Ovary (tissue), 3 donors: ENCODE results near the gene MBD1.

Source experiments
- EP300 ChIP-seq: sonication (generic); formaldehyde crosslinking; IDR thresholded peaks from one replicate; pipeline ENCODE4 v1.6.1; 2017; ENCODE audit warnings: antibody characterized with exemption
- TF ChIP-seq, protein P1 (sequence below), 3 donors: fragments of 450-650 bp in 2 of 3; fragments of 200-600 bp in 1 of 3; IDR thresholded peaks; one replicate each; pipeline versions ENCODE4 v1.5.1 to v1.8.0; 2016 to 2022; ENCODE audit warnings: antibody characterized with exemption in 3 of 3, mild to moderate bottlenecking in 1 of 3
- donor health status: DM: no; HTN: no; CAD: no.

DNA sequence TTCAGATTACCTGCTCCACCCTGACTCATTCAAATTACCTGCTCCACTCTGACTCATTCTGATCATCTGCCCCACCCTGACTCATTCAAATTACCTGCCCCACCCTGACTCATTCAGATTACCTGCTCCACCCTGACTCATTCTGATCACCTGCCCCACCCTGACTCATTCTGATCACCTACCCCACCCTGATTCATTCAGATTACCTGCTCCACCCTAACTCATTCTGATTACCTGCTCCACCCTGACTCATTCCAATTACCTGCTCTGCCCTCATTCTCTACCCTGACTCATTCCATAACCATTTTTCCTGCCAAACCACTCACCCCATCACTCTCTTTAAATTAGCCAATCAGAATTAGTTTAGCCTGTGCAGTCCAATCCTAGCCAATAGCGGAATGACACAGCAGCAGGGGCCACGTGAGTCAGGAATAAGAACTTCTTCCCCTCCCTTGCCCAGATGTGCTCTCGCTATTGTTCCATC, 41.2 kb downstream of the MBD1 start:
- TF ChIP-seq EP300 = no peak
- TF ChIP-seq, protein P1, sequence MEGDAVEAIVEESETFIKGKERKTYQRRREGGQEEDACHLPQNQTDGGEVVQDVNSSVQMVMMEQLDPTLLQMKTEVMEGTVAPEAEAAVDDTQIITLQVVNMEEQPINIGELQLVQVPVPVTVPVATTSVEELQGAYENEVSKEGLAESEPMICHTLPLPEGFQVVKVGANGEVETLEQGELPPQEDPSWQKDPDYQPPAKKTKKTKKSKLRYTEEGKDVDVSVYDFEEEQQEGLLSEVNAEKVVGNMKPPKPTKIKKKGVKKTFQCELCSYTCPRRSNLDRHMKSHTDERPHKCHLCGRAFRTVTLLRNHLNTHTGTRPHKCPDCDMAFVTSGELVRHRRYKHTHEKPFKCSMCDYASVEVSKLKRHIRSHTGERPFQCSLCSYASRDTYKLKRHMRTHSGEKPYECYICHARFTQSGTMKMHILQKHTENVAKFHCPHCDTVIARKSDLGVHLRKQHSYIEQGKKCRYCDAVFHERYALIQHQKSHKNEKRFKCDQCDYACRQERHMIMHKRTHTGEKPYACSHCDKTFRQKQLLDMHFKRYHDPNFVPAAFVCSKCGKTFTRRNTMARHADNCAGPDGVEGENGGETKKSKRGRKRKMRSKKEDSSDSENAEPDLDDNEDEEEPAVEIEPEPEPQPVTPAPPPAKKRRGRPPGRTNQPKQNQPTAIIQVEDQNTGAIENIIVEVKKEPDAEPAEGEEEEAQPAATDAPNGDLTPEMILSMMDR (IDR thresholded peaks at IDR 0.05) = no peak
